ENCODE results near the gene ARHGEF28.

ARHGEF28 gene

GRCh38 chr5:73684691-73685090 is 58.7 kb downstream of the ARHGEF28 start:
- Histone ChIP-seq H3K4me1 (ENCODE audit: insufficient read depth, low read length) (no peaks in the 10 kb centered on the region), H3K4me3 (ENCODE audit: low read length) (no peak overlapping the region), H3K9me3 (ENCODE audit: insufficient read depth, low read depth, low read length) (no peaks in the 10 kb centered on the region), H3K9ac (ENCODE audit: low read depth, low read length) (no peak overlapping the region), H3K27ac (ENCODE audit: low read length) (no peak overlapping the region), H3K36me3 (ENCODE audit: insufficient read depth, low read depth, low read length) (no peaks in the 10 kb centered on the region), H3K27me3 (ENCODE audit: insufficient read depth, low read length) (no peaks in the 10 kb centered on the region)

- Histone ChIP-seq H3K27ac (ENCODE audit: low read length) (no peak overlapping the region), H3K9me3 (ENCODE audit: insufficient read depth, low read depth, low read length) (no peaks in the 10 kb centered on the region), H3K36me3 (ENCODE audit: insufficient read depth, low read depth, low read length) (no peaks in the 10 kb centered on the region), H3K4me1 (ENCODE audit: insufficient read depth, low read length) (no peaks in the 10 kb centered on the region), H3K9ac (ENCODE audit: low read depth, low read length) (no peak overlapping the region), H3K27me3 (ENCODE audit: insufficient read depth, low read length) (no peaks in the 10 kb centered on the region), H3K4me3 (ENCODE audit: low read length) (no peak overlapping the region)
These were observed 60.9 kb downstream of the ARHGEF28 start for GRCh38 chr5:73686912-73687311.

- Histone ChIP-seq H3K36me3 (ENCODE audit: insufficient read depth, low read depth, low read length) (no peaks in the 10 kb centered on the region), H3K9ac (ENCODE audit: low read depth, low read length) (no peak overlapping the region), H3K4me1 (ENCODE audit: insufficient read depth, low read length) (no peaks in the 10 kb centered on the region), H3K27me3 (ENCODE audit: insufficient read depth, low read length) (no peaks in the 10 kb centered on the region), H3K27ac (ENCODE audit: low read length) (no peak overlapping the region), H3K9me3 (ENCODE audit: insufficient read depth, low read depth, low read length) (no peaks in the 10 kb centered on the region), H3K4me3 (ENCODE audit: low read length) (no peak overlapping the region)
These were observed 61.4 kb downstream of the ARHGEF28 start for GRCh38 chr5:73687357-73687756.

- no peaks in the 10 kb centered on the region for H3K27me3 ChIP-seq (ENCODE audit: insufficient read depth, low read length)
These were observed 64.0 kb downstream of the ARHGEF28 start for GRCh38 chr5:73690015-73690414.

GRCh38 chr5:73691302-73692080 is 65.5 kb downstream of the ARHGEF28 start:
- no peaks in the 10 kb centered on the region for H3K36me3 ChIP-seq (ENCODE audit: insufficient read depth, low read depth, low read length)
- no peaks in the 10 kb centered on the region for H3K27me3 ChIP-seq (ENCODE audit: insufficient read depth, low read length)
- H3K27ac ChIP-seq (ENCODE audit: low read length), result no peak overlapping the region
- no peaks in the 10 kb centered on the region for H3K9me3 ChIP-seq (ENCODE audit: insufficient read depth, low read depth, low read length)
- H3K4me3 ChIP-seq (ENCODE audit: low read length), result no peak overlapping the region
- H3K4me1 ChIP-seq (ENCODE audit: insufficient read depth, low read length), result peaks cover 14% of the 10 kb centered on the region
- H3K9ac ChIP-seq (ENCODE audit: low read depth, low read length), result no peak overlapping the region

More at GRCh38 chr5:73690015-73690414, 64.0 kb downstream of the ARHGEF28 start:
- H3K9ac ChIP-seq (ENCODE audit: low read depth, low read length), result no peak overlapping the region
- no peaks in the 10 kb centered on the region for H3K36me3 ChIP-seq (ENCODE audit: insufficient read depth, low read depth, low read length)
- H3K4me3 ChIP-seq (ENCODE audit: low read length), result no peak overlapping the region
- H3K27ac ChIP-seq (ENCODE audit: low read length), result no peak overlapping the region
- no peaks in the 10 kb centered on the region for H3K9me3 ChIP-seq (ENCODE audit: insufficient read depth, low read depth, low read length)
- peaks cover 14% of the 10 kb centered on the region for H3K4me1 ChIP-seq (ENCODE audit: insufficient read depth, low read length)

GRCh38 chr5:73692166-73692640 is 66.2 kb downstream of the ARHGEF28 start:
- Histone ChIP-seq H3K4me1 (ENCODE audit: insufficient read depth, low read length) (peaks cover 14% of the 10 kb centered on the region), H3K36me3 (ENCODE audit: insufficient read depth, low read depth, low read length) (no peaks in the 10 kb centered on the region), H3K27me3 (ENCODE audit: insufficient read depth, low read length) (no peaks in the 10 kb centered on the region), H3K9ac (ENCODE audit: low read depth, low read length) (no peak overlapping the region), H3K27ac (ENCODE audit: low read length) (no peak overlapping the region), H3K9me3 (ENCODE audit: insufficient read depth, low read depth, low read length) (no peaks in the 10 kb centered on the region), H3K4me3 (ENCODE audit: low read length) (no peak overlapping the region)

GRCh38 chr5:73692981-73693380 is 67.0 kb downstream of the ARHGEF28 start:
- no peak overlapping the region for H3K4me3 ChIP-seq (ENCODE audit: low read length)
- no peaks in the 10 kb centered on the region for H3K9me3 ChIP-seq (ENCODE audit: insufficient read depth, low read depth, low read length)
- no peaks in the 10 kb centered on the region for H3K36me3 ChIP-seq (ENCODE audit: insufficient read depth, low read depth, low read length)
- peaks cover 14% of the 10 kb centered on the region for H3K4me1 ChIP-seq (ENCODE audit: insufficient read depth, low read length)
- H3K27me3 ChIP-seq (ENCODE audit: insufficient read depth, low read length), result no peaks in the 10 kb centered on the region
- no peak overlapping the region for H3K27ac ChIP-seq (ENCODE audit: low read length)
- H3K9ac ChIP-seq (ENCODE audit: low read depth, low read length), result no peak overlapping the region

GRCh38 chr5:73693573-73694061 is 67.6 kb downstream of the ARHGEF28 start:
- no peak overlapping the region for H3K27ac ChIP-seq (ENCODE audit: low read length)
- H3K9me3 ChIP-seq (ENCODE audit: insufficient read depth, low read depth, low read length), result no peaks in the 10 kb centered on the region
- H3K27me3 ChIP-seq (ENCODE audit: insufficient read depth, low read length), result no peaks in the 10 kb centered on the region
- H3K4me3 ChIP-seq (ENCODE audit: low read length), result no peak overlapping the region
- H3K36me3 ChIP-seq (ENCODE audit: insufficient read depth, low read depth, low read length), result no peaks in the 10 kb centered on the region
- H3K9ac ChIP-seq (ENCODE audit: low read depth, low read length), result no peak overlapping the region
- peaks cover 14% of the 10 kb centered on the region for H3K4me1 ChIP-seq (ENCODE audit: insufficient read depth, low read length)

GRCh38 chr5:73694089-73694488 is 68.1 kb downstream of the ARHGEF28 start:
- peaks cover 14% of the 10 kb centered on the region for H3K4me1 ChIP-seq (ENCODE audit: insufficient read depth, low read length)
- no peak overlapping the region for H3K4me3 ChIP-seq (ENCODE audit: low read length)
- no peaks in the 10 kb centered on the region for H3K9me3 ChIP-seq (ENCODE audit: insufficient read depth, low read depth, low read length)
- H3K27me3 ChIP-seq (ENCODE audit: insufficient read depth, low read length), result no peaks in the 10 kb centered on the region
- H3K9ac ChIP-seq (ENCODE audit: low read depth, low read length), result no peak overlapping the region
- H3K27ac ChIP-seq (ENCODE audit: low read length), result no peak overlapping the region
- no peaks in the 10 kb centered on the region for H3K36me3 ChIP-seq (ENCODE audit: insufficient read depth, low read depth, low read length)

- H3K27ac ChIP-seq (ENCODE audit: low read length), result no peak overlapping the region
- no peaks in the 10 kb centered on the region for H3K36me3 ChIP-seq (ENCODE audit: insufficient read depth, low read depth, low read length)
- H3K4me1 ChIP-seq (ENCODE audit: insufficient read depth, low read length), result peaks cover 14% of the 10 kb centered on the region
- no peak overlapping the region for H3K9ac ChIP-seq (ENCODE audit: low read depth, low read length)
- H3K27me3 ChIP-seq (ENCODE audit: insufficient read depth, low read length), result no peaks in the 10 kb centered on the region
- no peaks in the 10 kb centered on the region for H3K9me3 ChIP-seq (ENCODE audit: insufficient read depth, low read depth, low read length)
- no peak overlapping the region for H3K4me3 ChIP-seq (ENCODE audit: low read length)
These were observed 72.0 kb downstream of the ARHGEF28 start for GRCh38 chr5:73698011-73698410.

GRCh38 chr5:73701566-73701965 is 75.6 kb downstream of the ARHGEF28 start:
- H3K9me3 ChIP-seq (ENCODE audit: insufficient read depth, low read depth, low read length), result no peaks in the 10 kb centered on the region
- H3K27me3 ChIP-seq (ENCODE audit: insufficient read depth, low read length), result no peaks in the 10 kb centered on the region
- H3K9ac ChIP-seq (ENCODE audit: low read depth, low read length), result no peak overlapping the region
- no peak overlapping the region for H3K4me3 ChIP-seq (ENCODE audit: low read length)
- no peak overlapping the region for H3K27ac ChIP-seq (ENCODE audit: low read length)
- H3K4me1 ChIP-seq (ENCODE audit: insufficient read depth, low read length), result no peaks in the 10 kb centered on the region
- H3K36me3 ChIP-seq (ENCODE audit: insufficient read depth, low read depth, low read length), result no peaks in the 10 kb centered on the region

GRCh38 chr5:73702534-73702933 is 76.5 kb downstream of the ARHGEF28 start:
- Histone ChIP-seq H3K4me3 (ENCODE audit: low read length) (no peak overlapping the region), H3K27me3 (ENCODE audit: insufficient read depth, low read length) (no peaks in the 10 kb centered on the region), H3K27ac (ENCODE audit: low read length) (no peak overlapping the region), H3K36me3 (ENCODE audit: insufficient read depth, low read depth, low read length) (no peaks in the 10 kb centered on the region), H3K9ac (ENCODE audit: low read depth, low read length) (no peak overlapping the region), H3K4me1 (ENCODE audit: insufficient read depth, low read length) (no peaks in the 10 kb centered on the region), H3K9me3 (ENCODE audit: insufficient read depth, low read depth, low read length) (no peaks in the 10 kb centered on the region)
